Omental fat pad (tissue), 4 donors: ENCODE data around the gene CTSF. TPM values are rescaled to one million over a fixed set of nuclear protein-coding genes. Genes with fewer than 3 reads are reported as not detected.

ENCODE experiments used
- ATAC-seq: fragments of 150-250 bp; one replicate; pipeline ENCODE4 v1.9.1; 2016; ENCODE audit warnings: mild to moderate bottlenecking, moderate library complexity; ENCODE audit not compliant: low FRiP score
- DNase-seq: peaks from one replicate; pipeline ENCODE4 v3.0.0-alpha.2; 2019; ENCODE audit warnings: low spot score
- total RNA-seq, 4 donors: library from RNA; depleted of rRNA; stranded (reverse); fragments of >200 nt; gene quantifications; one replicate each; pipeline ENCODE4 v1.1.0, GENCODE V29; 2016
- TF ChIP-seq, protein P1 (sequence below), 3 donors: fragments of 450-650 bp; IDR thresholded peaks; one replicate each; pipeline ENCODE4 v1.5.1; 2016 to 2017; ENCODE audit warnings: antibody characterized with exemption in 3 of 3, mild to moderate bottlenecking in 3 of 3, moderate library complexity in 2 of 3

CTSF gene
- total RNA-seq: 100 to 1,000 TPM in 2 of 4 donors, 10 to 100 TPM in 2; 82.8 to 110 (median 96.5) TPM

DNA sequence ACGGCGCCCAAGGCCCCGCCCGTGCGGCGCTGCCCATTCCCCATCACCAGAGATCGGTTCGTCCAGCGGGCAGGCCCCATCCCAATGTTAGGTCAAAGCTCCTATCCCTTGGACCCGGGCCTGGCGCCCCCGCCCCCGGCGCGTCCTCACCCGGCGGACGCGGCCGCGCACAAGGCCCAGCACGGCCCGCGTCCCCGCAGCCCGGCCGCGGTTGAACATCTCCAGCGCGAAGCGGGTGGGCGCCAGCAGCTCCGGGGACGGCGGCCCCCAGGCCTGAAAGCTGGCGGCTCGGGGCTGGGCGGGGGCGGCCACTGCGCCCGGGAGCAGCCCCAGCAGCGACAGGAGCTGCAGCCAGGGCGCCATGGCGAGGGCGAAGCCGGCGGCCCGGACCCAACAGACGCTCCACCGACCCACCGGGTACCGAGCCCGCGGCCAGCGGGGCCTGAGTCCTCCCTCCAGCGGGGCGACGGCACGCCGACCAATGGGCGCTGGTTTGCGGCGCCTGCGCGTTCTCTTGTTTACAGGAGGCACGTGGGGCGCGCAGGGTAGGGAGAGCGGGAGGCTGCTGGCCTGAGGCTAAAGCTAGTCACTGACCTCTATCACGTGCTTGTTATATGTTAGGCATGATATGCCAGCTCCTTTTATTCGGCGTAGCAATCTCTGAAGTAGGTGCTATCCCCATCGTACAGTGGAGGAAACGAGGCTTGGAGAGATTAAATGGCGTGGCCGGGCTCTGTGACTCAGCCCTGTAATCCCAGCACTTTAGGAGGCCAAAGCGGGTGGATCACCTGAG, at the start of gene CTSF:
Gene CTSF, minus strand, starts transcription at position 483 of the 793 bp plus-strand sequence. Its CDS starts 120 bp downstream, at position 363.
- TF ChIP-seq, protein P1, sequence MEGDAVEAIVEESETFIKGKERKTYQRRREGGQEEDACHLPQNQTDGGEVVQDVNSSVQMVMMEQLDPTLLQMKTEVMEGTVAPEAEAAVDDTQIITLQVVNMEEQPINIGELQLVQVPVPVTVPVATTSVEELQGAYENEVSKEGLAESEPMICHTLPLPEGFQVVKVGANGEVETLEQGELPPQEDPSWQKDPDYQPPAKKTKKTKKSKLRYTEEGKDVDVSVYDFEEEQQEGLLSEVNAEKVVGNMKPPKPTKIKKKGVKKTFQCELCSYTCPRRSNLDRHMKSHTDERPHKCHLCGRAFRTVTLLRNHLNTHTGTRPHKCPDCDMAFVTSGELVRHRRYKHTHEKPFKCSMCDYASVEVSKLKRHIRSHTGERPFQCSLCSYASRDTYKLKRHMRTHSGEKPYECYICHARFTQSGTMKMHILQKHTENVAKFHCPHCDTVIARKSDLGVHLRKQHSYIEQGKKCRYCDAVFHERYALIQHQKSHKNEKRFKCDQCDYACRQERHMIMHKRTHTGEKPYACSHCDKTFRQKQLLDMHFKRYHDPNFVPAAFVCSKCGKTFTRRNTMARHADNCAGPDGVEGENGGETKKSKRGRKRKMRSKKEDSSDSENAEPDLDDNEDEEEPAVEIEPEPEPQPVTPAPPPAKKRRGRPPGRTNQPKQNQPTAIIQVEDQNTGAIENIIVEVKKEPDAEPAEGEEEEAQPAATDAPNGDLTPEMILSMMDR (IDR thresholded peaks at IDR 0.05): no peak
- peak; percentile 69 for DNase-seq
- peak; percentile 90 for ATAC-seq

DNA sequence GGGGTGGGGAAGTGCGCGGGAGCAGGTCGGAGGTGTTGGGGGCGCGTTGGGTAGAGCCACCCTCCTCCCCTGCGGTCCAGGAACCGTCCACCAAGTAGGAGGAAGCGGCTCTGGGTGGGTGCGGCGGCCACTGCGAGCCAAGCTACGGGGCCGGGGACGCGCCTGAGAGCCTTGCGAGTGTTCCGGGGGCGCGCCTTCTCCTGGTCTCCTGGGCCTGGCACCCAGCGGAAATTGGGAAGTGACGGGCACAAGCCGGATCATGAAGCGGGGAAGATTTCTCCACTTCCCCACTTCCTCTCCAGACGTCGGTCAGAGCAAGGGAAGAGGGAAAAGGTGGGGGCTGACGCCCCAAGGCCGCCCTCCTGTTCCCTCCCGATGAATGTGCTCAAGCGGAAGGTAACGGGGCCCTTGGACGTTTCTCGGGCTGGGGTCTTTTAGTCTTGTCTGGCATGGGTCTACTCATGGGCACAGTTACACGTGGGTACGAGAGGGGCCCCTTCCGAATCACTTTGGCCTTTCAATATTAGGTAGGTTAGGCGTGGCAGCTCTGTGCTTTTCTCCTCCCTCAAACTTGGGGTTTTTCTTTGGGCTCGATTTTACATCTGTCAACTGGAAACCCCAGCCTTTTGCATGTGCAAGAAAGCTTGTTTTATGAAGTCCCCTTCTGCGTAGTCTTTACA, 48.9 kb upstream of the CTSF start:
- no peak for ATAC-seq
- TF ChIP-seq, protein P1 (IDR thresholded peaks at IDR 0.05): no peak

DNA sequence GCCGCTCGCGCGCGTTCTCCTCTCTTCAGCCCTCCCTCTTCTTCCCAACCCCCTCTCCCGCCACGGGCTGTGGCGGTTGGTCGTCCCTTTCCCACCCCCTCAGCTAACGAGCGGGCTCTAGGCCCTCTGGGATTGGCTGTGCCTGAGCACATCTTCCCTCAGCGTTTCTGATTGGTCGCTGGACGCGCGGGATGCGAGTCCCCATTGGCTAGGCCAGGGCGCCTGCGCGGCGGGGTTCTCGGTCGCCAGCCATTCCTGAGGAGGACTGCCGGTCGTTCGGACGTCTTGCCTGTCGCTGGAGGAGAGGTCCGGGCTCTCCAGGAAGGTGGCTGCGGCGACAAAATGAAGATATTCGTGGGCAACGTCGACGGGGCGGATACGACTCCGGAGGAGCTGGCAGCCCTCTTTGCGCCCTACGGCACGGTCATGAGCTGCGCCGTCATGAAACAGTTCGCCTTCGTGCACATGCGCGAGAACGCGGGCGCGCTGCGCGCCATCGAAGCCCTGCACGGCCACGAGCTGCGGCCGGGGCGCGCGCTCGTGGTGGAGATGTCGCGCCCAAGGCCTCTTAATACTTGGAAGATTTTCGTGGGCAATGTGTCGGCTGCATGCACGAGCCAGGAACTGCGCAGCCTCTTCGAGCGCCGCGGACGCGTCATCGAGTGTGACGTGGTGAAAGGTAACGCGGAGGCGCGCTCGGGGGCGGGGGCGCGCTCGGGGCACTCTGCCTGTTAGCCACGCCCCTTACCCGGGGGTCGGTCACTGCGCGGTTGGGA, 48.2 kb upstream of the CTSF start, which contains the start of gene RBM14:
Gene RBM14, plus strand, starts transcription at position 252 of the 776 bp plus-strand sequence. Its CDS starts 91 bp downstream, at position 343.
- ATAC-seq (peak; percentile 97), DNase-seq (peak; percentile 91)
- TF ChIP-seq, protein P1 (IDR thresholded peaks at IDR 0.05): no peak

More for the DNA sequence above, 48.9 kb upstream of the CTSF start:
- no peak for DNase-seq

DNA sequence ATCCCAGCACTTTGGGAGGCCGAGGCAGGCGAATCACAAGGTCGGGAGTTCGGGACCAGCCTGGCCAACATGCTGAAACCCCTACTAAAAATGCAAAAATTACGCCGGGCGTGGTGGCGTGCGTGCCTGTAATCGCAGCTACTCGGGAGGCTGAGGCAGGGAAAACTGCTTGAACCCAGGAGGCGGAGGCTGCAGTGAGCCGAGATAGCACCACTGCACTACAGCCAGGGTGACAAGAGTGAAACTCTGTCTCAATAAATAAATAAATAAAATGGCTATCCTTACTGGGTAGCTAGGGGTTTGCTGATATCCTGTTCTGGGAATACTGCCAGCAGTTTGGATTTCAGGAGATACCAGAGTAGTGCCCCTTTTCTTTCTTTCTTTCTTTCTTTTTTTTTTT, 45.7 kb upstream of the CTSF start:
- DNase-seq (no peak), ATAC-seq (no peak)
- TF ChIP-seq, protein P1 (IDR thresholded peaks at IDR 0.05): no peak

DNA sequence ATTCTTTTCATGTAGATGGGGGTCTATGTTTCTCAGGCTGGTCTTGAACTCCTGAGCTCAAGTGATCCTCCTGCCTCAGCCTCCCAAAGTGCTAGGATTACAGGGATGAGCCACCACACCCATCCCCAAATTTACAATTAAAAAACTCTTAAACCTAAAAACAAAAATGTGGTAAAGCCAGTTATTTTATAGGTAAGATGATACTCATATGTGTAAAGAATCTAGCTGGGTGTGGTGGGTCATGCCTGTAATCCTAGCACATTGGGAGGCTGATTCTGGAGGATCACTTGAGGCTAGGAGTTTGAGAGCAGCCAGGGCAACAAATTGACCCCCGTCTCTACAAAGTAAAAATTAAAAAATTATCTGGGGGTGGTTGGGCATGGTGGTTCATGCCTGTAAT, 44.1 kb upstream of the CTSF start:
- TF ChIP-seq, protein P1 (IDR thresholded peaks at IDR 0.05): no peak
- no peak for ATAC-seq
- no peak for DNase-seq

DNA sequence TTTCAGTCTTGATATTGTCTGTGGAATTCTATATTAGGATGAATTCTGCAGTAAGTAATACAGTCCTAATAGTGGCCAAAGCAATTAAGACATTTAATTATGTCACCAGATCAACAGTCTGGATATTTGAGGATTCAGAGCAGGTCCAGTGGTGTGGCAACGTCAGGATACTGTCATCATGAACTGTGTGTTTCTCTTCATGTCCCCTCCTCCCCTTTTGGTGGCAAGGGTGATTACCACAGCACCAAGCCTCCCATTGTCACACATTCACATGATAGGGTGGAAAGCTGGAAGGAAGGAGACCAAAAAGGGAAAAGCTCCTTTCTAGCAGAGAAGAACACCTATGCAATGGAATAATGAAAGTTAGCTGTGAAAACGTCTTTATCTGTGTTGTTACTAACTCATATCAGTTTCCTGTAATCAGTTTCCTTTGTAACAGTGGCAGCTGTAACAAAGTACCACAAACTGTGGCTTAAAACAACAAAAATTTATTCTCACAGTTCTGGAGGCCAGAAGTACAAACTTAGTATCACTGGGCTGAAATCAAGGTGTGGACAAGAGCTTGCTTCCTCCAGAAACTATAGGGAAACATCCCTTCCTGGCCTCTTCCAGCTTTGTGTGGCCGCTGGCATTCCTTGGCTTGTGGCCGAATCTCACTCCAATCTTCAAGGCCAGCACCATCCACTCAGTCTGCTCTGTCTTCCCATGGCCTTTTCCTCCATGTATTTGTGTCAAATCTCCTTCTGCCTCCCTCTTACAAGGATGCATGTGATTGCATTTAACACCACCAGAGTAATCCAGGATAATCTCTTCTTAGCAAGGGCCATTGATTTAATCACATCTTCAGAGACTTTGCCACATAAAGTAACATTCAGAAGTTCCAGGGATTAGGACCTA, 41.6 kb upstream of the CTSF start:
- TF ChIP-seq, protein P1 (IDR thresholded peaks at IDR 0.05): no peak
- ATAC-seq (no peak), DNase-seq (no peak)
